Ectodermal cell (in vitro differentiated cells): Measurements from ENCODE around the gene CASK.

Experiments
- H3K27ac ChIP-seq: 2 replicates; pipeline ENCODE4 v1.7.0; 2013; ENCODE audit warnings: mild to moderate bottlenecking, low read depth, low read length; ENCODE audit not compliant: insufficient read depth, poor library complexity, severe bottlenecking
- H3K27me3 ChIP-seq: 2 replicates; pipeline ENCODE4 v1.7.0; 2013; ENCODE audit warnings: mild to moderate bottlenecking, low read length; ENCODE audit not compliant: insufficient read depth, control insufficient read depth, poor library complexity, severe bottlenecking
- H3K36me3 ChIP-seq: one replicate; pipeline ENCODE4 v1.7.0; 2013; ENCODE audit warnings: low read length; ENCODE audit not compliant: control insufficient read depth, insufficient read depth
- H3K4me1 ChIP-seq: one replicate; pipeline ENCODE4 v1.7.0; 2013; ENCODE audit warnings: low read length; ENCODE audit not compliant: control insufficient read depth, insufficient read depth
- H3K4me3 ChIP-seq: 2 replicates; pipeline ENCODE4 v1.7.0; 2013; ENCODE audit warnings: low read depth, low read length, control low read depth; ENCODE audit not compliant: insufficient read depth
- H3K9me3 ChIP-seq: 2 replicates; pipeline ENCODE4 v1.7.0; 2013; ENCODE audit warnings: mild to moderate bottlenecking, low read length, moderate library complexity; ENCODE audit not compliant: control insufficient read depth
- WGBS, 2 experiments: methylation state at CpG; one replicate each; pipeline ENCODE4 v1.1.7; 2013; ENCODE audit warnings: missing lambda C conversion rate in 2 of 2; 5-methylcytosine and 5-hydroxymethylcytosine counted together

The CASK gene

GRCh38 chrX:41705680-41706374, 217.5 kb downstream of the CASK start:
- Histone ChIP-seq H3K4me3 (no peak overlapping the region), H3K4me1 (no peaks in the 10 kb centered on the region), H3K9me3 (no peaks in the 10 kb centered on the region), H3K36me3 (no peaks in the 10 kb centered on the region), H3K27ac (no peak overlapping the region), H3K27me3 (no peaks in the 10 kb centered on the region)
- WGBS, 2 experiments: 97 to 100% methylated on average over 3 of the region's 3 CpGs

GRCh38 chrX:41705042-41705441, 218.3 kb downstream of the CASK start:
- H3K4me1 ChIP-seq: no peaks in the 10 kb centered on the region
- no peaks in the 10 kb centered on the region for H3K36me3 ChIP-seq
- no peaks in the 10 kb centered on the region for H3K9me3 ChIP-seq
- 87% methylated on average over 1 of the region's 1 CpG; no CpG with 5 or more reads in 1 of the 2 experiments for WGBS, 2 experiments
- no peak overlapping the region for H3K27ac ChIP-seq
- H3K27me3 ChIP-seq: no peaks in the 10 kb centered on the region
- H3K4me3 ChIP-seq: no peak overlapping the region

- no peak overlapping the region for H3K27ac ChIP-seq
- H3K9me3 ChIP-seq: no peaks in the 10 kb centered on the region
- H3K4me1 ChIP-seq: no peaks in the 10 kb centered on the region
- H3K27me3 ChIP-seq: no peaks in the 10 kb centered on the region
- H3K4me3 ChIP-seq: no peak overlapping the region
- no peaks in the 10 kb centered on the region for H3K36me3 ChIP-seq
Measured at GRCh38 chrX:41703574-41704029, 219.8 kb downstream of the CASK start.

- Histone ChIP-seq H3K27ac (no peak overlapping the region), H3K36me3 (no peaks in the 10 kb centered on the region), H3K4me1 (no peaks in the 10 kb centered on the region), H3K9me3 (no peaks in the 10 kb centered on the region), H3K27me3 (no peaks in the 10 kb centered on the region), H3K4me3 (no peak overlapping the region)
- WGBS, 2 experiments: 91 to 94% methylated on average over 5 to 6 of the region's 7 CpGs
Measured at GRCh38 chrX:41695426-41695825, 227.9 kb downstream of the CASK start.

- Histone ChIP-seq H3K27ac (no peak overlapping the region), H3K27me3 (no peaks in the 10 kb centered on the region), H3K4me1 (no peaks in the 10 kb centered on the region), H3K9me3 (no peaks in the 10 kb centered on the region), H3K36me3 (no peaks in the 10 kb centered on the region), H3K4me3 (no peak overlapping the region)
- WGBS, 2 experiments: 82 to 96% methylated on average over 2 of the region's 3 CpGs
Measured at GRCh38 chrX:41693024-41693423, 230.3 kb downstream of the CASK start.

- WGBS, 2 experiments: 91 to 100% methylated on average over 1 of the region's 1 CpG
- Histone ChIP-seq H3K4me3 (no peak overlapping the region), H3K36me3 (no peaks in the 10 kb centered on the region), H3K27me3 (no peaks in the 10 kb centered on the region), H3K27ac (no peak overlapping the region), H3K4me1 (no peaks in the 10 kb centered on the region), H3K9me3 (no peaks in the 10 kb centered on the region)
Measured at GRCh38 chrX:41692162-41692749, 231.1 kb downstream of the CASK start.

- H3K4me3 ChIP-seq: no peak overlapping the region
- H3K9me3 ChIP-seq: no peaks in the 10 kb centered on the region
- 94% methylated on average over 3 of the region's 3 CpGs; no CpG with 5 or more reads in 1 of the 2 experiments for WGBS, 2 experiments
- no peaks in the 10 kb centered on the region for H3K36me3 ChIP-seq
- no peak overlapping the region for H3K27ac ChIP-seq
- no peaks in the 10 kb centered on the region for H3K27me3 ChIP-seq
- no peaks in the 10 kb centered on the region for H3K4me1 ChIP-seq
Measured at GRCh38 chrX:41689711-41690110, 233.6 kb downstream of the CASK start.

- Histone ChIP-seq H3K9me3 (no peaks in the 10 kb centered on the region), H3K4me3 (no peak within 1 kb of the TSS), H3K36me3 (no peaks in the 10 kb centered on the region), H3K4me1 (no peaks in the 10 kb centered on the region), H3K27ac (no peak within 1 kb of the TSS), H3K27me3 (no peaks in the 10 kb centered on the region)
- 92 to 93% methylated on average over 6 to 7 of the region's 8 CpGs for WGBS, 2 experiments
Measured at GRCh38 chrX:41688835-41689234, 234.5 kb downstream of the CASK start, which contains the start of gene GPR34. Gene GPR34 (plus strand): TSS chrX:41688973. CDS start chrX:41695634, 6,661 bp downstream.

GRCh38 chrX:41688156-41688555, 235.2 kb downstream of the CASK start:
- H3K4me1 ChIP-seq: no peaks in the 10 kb centered on the region
- H3K36me3 ChIP-seq: no peaks in the 10 kb centered on the region
- H3K27ac ChIP-seq: no peak overlapping the region
- no peaks in the 10 kb centered on the region for H3K27me3 ChIP-seq
- 86% methylated on average over 1 of the region's 2 CpGs; no CpG with 5 or more reads in 1 of the 2 experiments for WGBS, 2 experiments
- no peak overlapping the region for H3K4me3 ChIP-seq
- no peaks in the 10 kb centered on the region for H3K9me3 ChIP-seq

GRCh38 chrX:41686788-41687187, 236.6 kb downstream of the CASK start:
- 100% methylated on average over 2 of the region's 4 CpGs; no CpG with 5 or more reads in 1 of the 2 experiments for WGBS, 2 experiments
- H3K36me3 ChIP-seq: no peaks in the 10 kb centered on the region

More at GRCh38 chrX:41686788-41687187, 236.6 kb downstream of the CASK start:
- H3K27me3 ChIP-seq: no peaks in the 10 kb centered on the region
- no peak overlapping the region for H3K27ac ChIP-seq
- H3K4me1 ChIP-seq: no peaks in the 10 kb centered on the region
- no peak overlapping the region for H3K4me3 ChIP-seq
- no peaks in the 10 kb centered on the region for H3K9me3 ChIP-seq
